Muscle layer of colon (tissue), 2 donors: Measurements from ENCODE around the gene ASB3.
"Not testable (repeated sequence)": the region's sequence is repeated elsewhere in the genome, so short reads cannot be mapped to it uniquely, and the experiment has no call there.

Experiments
- H3K27ac ChIP-seq: one replicate; pipeline ENCODE4 v1.7.0; 2013; ENCODE audit warnings: low read depth, mild to moderate bottlenecking, low read length, moderate library complexity
- H3K27me3 ChIP-seq, 2 donors: one replicate each; pipeline ENCODE4 v1.7.0; 2013; ENCODE audit warnings: low read length in 2 of 2, mild to moderate bottlenecking in 2 of 2; ENCODE audit not compliant: insufficient read depth in 2 of 2, control insufficient read depth in 1 of 2
- H3K36me3 ChIP-seq: one replicate; pipeline ENCODE4 v1.7.0; 2013; ENCODE audit warnings: mild to moderate bottlenecking, low read length; ENCODE audit not compliant: insufficient read depth
- H3K4me1 ChIP-seq: one replicate; pipeline ENCODE4 v1.7.0; 2013; ENCODE audit warnings: mild to moderate bottlenecking, low read length; ENCODE audit not compliant: insufficient read depth
- H3K4me3 ChIP-seq, 2 donors: one replicate each; pipeline ENCODE4 v1.7.0; 2013; ENCODE audit warnings: low read length in 2 of 2, low read depth in 1 of 2, mild to moderate bottlenecking in 1 of 2, moderate library complexity in 1 of 2
- H3K9ac ChIP-seq: one replicate; pipeline ENCODE4 v1.7.0; 2013; ENCODE audit warnings: low read length
- H3K9me3 ChIP-seq: one replicate; pipeline ENCODE4 v1.7.0; 2013; ENCODE audit warnings: mild to moderate bottlenecking, low read length
- donor health status: abdominal sarcoma.
- donor health status: Adenocarcinoma of cecum.

Gene ASB3

DNA sequence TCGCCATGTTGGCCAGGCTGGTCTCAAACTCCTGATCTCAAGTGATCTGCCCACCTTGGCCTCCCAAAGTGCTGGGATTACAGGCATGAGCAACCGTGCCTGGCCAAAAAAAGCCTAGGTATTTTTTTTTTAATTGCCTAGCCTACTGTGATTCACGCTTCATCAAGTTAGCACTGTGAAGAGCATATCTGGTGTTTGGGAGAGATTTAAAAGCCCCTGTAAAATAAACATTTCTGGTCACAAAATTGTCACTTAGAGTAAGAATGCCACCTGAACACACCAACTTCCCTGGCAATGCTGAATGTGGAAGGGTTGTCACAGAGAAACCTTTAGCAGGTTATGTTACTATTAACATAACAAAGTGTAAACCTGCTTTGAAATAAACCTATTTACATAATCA is 58.8 kb downstream of the ASB3 start:
- no peaks in the 10 kb centered on the region for H3K27me3 ChIP-seq
- no peak overlapping the region for H3K9ac ChIP-seq
- peaks cover 4% of the 10 kb centered on the region for H3K36me3 ChIP-seq
- no peak overlapping the region for H3K4me3 ChIP-seq
- H3K4me1 ChIP-seq = no peaks in the 10 kb centered on the region
- no peak overlapping the region for H3K27ac ChIP-seq
- H3K9me3 ChIP-seq = no peaks in the 10 kb centered on the region

DNA sequence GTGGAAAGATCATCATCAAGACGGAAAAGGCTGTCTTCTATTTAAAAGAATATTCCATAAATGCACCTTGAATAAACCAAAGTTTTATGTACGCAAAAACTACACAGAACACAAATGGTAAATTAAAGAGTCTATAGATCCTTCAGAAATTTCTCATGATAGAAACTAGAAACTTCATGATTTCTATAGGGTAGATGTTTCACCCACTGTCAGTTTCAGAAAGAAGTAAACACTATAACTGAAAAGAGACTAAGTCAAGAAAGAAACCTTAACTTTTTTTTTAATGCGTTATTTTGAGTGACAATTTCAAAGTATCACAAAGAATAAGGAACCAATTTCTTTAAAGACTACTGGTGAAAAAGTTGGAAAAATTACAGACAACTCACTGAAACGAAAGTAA is 61.1 kb downstream of the ASB3 start:
- H3K9ac ChIP-seq = no peak overlapping the region
- H3K4me3 ChIP-seq = no peak overlapping the region
- no peaks in the 10 kb centered on the region for H3K9me3 ChIP-seq
- H3K27ac ChIP-seq = no peak overlapping the region
- H3K4me1 ChIP-seq = no peaks in the 10 kb centered on the region
- H3K36me3 ChIP-seq = peaks cover 4% of the 10 kb centered on the region
- H3K27me3 ChIP-seq = no peaks in the 10 kb centered on the region

DNA sequence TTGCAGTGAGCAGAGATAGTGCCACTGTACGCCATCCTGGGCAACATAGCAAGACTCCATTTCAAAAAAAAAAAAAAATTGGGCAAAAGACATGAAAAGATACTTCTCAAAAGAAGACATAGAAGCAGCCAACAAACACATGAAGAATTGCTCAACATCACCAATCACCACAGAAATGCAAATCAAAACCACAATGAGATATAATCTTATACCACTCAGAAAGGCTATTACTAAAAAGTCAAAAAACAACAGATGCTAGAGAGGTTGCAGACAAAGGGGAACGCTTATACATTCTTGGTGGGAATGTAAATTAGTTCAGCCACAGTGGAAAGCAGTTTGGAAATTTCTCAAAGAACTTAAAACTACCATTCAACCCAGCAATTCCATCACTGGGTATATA is 62.2 kb downstream of the ASB3 start:
- H3K27me3 ChIP-seq = no peaks in the 10 kb centered on the region
- no peak overlapping the region for H3K4me3 ChIP-seq
- no peak overlapping the region for H3K9ac ChIP-seq
- H3K9me3 ChIP-seq = no peaks in the 10 kb centered on the region
- H3K36me3 ChIP-seq = peaks cover 3% of the 10 kb centered on the region
- no peak overlapping the region for H3K27ac ChIP-seq
- H3K4me1 ChIP-seq = no peaks in the 10 kb centered on the region

DNA sequence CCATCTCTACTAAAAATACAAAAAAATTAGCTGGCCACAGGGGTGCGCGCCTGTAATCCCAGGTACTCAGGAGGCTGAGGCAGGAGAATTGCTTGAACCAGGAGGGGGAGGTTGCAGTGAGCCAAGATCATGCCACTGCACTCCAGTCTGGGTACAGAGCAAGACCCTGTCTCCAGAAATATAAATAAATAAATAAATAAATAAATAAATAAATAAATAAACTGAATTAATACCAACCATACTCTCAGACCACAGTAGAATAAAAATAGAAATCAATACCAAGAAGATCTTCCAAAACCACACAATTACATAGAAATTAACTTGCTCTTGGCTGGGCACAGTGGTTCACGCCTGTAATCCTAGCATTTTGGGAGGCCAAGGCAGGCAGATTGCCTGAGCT is 65.8 kb downstream of the ASB3 start:
- H3K4me1 ChIP-seq, H3K27ac ChIP-seq, H3K9me3 ChIP-seq, H3K4me3 ChIP-seq, H3K36me3 ChIP-seq, H3K9ac ChIP-seq, H3K27me3 ChIP-seq: not testable (repeated sequence)

DNA sequence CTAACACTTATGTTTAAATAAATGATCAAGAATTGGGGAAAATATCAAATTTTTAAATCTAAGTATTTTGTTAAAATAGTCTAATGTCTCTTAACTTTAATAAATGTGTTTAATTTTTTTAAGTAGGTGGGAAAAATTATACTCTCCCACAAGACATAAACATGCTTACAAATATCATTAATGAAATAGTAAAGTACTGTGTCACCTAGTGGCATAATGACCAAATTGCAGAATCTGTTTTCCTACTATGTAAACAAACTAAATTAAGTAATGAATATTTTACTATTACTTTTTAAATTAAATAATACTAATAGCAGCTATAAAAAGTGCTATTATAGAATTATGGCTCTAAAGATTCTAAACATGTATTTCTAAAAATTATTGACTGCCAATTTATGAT is 71.2 kb downstream of the ASB3 start:
- Histone ChIP-seq H3K4me1 (no peaks in the 10 kb centered on the region), H3K27ac (no peak overlapping the region)

DNA sequence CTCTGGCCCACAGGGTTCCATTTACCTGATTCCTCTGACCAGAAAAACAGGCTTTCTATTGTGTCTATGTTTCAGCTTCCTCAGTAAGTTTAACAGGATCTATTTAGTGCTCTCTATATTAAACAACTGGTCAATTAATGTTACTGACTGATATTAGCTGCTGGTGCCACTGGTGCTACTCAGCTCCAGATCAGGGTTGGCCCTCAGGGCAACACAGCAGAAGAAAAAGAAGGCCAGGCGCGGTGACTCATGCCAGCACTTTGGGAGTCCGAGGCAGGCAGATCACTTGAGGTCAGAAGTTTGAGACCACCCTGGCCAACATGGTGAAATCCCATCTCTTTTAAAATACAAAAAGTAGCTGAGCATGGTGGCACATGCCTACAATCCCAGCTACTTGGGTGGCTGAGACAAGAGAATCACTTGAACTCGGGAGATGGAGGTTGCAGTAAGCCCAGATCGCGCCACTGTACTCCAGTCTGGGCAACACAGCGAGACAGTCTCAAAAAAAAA is 75.4 kb downstream of the ASB3 start:
- H3K27ac ChIP-seq = no peak overlapping the region
- no peaks in the 10 kb centered on the region for H3K4me1 ChIP-seq
- no peaks in the 10 kb centered on the region for H3K27me3 ChIP-seq
- H3K4me3 ChIP-seq = no peak overlapping the region
- no peak overlapping the region for H3K9ac ChIP-seq
- no peaks in the 10 kb centered on the region for H3K9me3 ChIP-seq
- peaks cover 17% of the 10 kb centered on the region for H3K36me3 ChIP-seq

More for the DNA sequence above, 71.2 kb downstream of the ASB3 start:
- H3K9ac ChIP-seq = no peak overlapping the region
- H3K36me3 ChIP-seq = no peaks in the 10 kb centered on the region
- H3K27me3 ChIP-seq = no peaks in the 10 kb centered on the region
- no peak overlapping the region for H3K4me3 ChIP-seq
- H3K9me3 ChIP-seq = no peaks in the 10 kb centered on the region

DNA sequence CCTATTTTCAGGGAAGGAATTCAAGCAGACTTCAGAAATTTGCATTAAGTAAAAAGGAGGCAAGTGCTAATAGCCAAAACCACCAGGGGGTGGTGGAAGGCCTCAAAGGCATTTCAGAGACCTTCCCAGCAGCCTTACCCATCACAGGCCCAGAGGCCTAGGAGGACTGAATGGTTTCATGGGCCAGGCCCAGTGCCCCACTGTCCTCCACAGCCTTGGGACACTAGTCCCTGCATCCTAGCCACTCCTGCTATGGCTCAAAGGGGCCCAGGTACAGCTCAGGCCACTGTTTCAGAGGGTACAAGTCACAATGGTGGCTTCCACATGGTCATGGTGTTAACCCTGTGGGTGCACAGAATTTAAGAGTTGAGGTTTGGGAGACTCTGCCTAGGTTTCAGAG is 77.8 kb downstream of the ASB3 start:
- H3K9me3 ChIP-seq = no peaks in the 10 kb centered on the region
- no peak overlapping the region for H3K27ac ChIP-seq
- H3K27me3 ChIP-seq = no peaks in the 10 kb centered on the region
- no peak overlapping the region for H3K4me3 ChIP-seq
- peaks cover 17% of the 10 kb centered on the region for H3K36me3 ChIP-seq
- no peak overlapping the region for H3K9ac ChIP-seq
- no peaks in the 10 kb centered on the region for H3K4me1 ChIP-seq

DNA sequence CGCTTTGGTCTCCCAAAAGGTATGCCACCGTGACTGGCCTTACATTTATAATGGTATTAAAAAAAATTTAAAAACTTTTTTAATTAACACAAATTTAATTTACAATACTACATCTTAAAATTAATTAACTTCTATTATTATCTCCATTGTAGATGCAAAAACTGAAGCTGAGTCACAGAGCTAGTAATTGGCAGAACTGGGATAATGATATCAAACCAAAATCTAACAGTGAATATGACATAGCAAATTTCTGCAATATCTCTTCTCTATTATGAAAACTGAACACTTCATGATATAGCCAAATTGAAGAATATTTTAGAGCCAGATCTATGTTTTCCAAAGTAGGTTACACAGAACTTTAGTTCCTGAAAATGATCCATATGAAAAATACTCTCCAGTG is 85.5 kb downstream of the ASB3 start:
- H3K27ac ChIP-seq = no peak overlapping the region
- H3K9ac ChIP-seq = no peak overlapping the region
- H3K27me3 ChIP-seq = no peaks in the 10 kb centered on the region
- H3K36me3 ChIP-seq = peaks cover 5% of the 10 kb centered on the region
- H3K4me3 ChIP-seq = no peak overlapping the region
- no peaks in the 10 kb centered on the region for H3K4me1 ChIP-seq
- no peaks in the 10 kb centered on the region for H3K9me3 ChIP-seq

DNA sequence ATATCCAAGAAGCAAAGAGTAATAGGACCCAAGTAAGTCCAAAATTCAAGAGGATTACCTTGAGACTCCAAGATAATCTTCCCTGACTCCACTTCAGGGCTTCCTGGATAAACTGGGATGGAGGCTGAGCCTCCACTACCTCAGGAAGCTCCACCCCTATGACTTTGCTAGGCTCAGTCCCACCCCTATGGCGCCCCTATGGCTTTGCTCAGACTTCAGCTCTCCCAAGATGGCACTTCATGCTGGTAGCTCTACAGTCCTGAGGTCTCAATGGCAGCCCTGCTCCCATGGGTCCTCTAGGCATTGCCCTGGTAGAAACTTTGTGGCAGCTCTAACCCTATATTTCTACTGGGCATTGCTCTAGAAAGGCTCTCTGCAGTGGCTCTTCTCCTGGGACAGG is 89.1 kb downstream of the ASB3 start:
- peaks cover 5% of the 10 kb centered on the region for H3K36me3 ChIP-seq
- H3K4me1 ChIP-seq = no peaks in the 10 kb centered on the region
- no peak overlapping the region for H3K27ac ChIP-seq
- no peak overlapping the region for H3K4me3 ChIP-seq
- H3K9me3 ChIP-seq = no peaks in the 10 kb centered on the region
- H3K27me3 ChIP-seq = no peaks in the 10 kb centered on the region
- no peak overlapping the region for H3K9ac ChIP-seq

DNA sequence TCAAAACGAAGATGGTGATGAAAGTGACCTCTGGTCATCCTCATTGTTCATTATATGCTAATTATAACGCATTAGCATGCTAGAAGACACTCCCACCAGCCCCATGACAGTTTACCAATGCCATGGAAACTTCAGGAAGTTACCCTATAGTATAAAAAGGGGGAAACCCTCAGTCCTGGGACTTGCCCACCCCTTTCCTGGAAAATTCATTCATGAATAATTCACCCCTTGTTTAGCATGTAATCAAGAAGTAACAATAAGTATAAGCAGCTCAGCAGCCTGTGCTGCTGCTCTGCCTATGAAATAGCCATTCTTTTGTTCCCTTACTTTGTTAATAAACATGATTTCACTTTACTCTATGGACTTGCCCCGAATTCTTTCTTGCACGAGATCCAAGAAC is 89.7 kb downstream of the ASB3 start:
- Histone ChIP-seq H3K27ac (no peak overlapping the region), H3K36me3 (peaks cover 5% of the 10 kb centered on the region), H3K27me3 (no peaks in the 10 kb centered on the region), H3K9me3 (no peaks in the 10 kb centered on the region), H3K9ac (no peak overlapping the region), H3K4me3 (no peak overlapping the region), H3K4me1 (no peaks in the 10 kb centered on the region)

DNA sequence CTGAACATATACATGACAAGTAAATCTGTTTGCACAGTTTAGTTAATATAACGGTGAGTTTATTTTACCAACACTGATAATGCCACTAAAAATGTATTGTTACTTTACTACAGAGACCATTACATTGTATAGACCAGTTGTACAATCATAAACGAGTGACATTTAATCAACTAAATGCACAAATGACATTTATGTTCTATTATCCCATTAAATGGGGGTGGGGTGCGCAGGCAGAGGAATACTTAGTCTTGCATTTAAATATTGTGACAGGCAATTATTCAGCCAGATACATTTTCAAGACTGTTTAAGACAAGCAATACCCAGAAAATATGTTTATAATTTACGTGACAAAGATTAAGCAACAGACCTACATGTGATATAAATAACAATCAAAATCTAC is 91.2 kb downstream of the ASB3 start:
- Histone ChIP-seq H3K27ac (no peak overlapping the region), H3K27me3 (no peaks in the 10 kb centered on the region), H3K4me3 (no peak overlapping the region), H3K9ac (no peak overlapping the region), H3K36me3 (peaks cover 5% of the 10 kb centered on the region), H3K4me1 (no peaks in the 10 kb centered on the region), H3K9me3 (no peaks in the 10 kb centered on the region)

DNA sequence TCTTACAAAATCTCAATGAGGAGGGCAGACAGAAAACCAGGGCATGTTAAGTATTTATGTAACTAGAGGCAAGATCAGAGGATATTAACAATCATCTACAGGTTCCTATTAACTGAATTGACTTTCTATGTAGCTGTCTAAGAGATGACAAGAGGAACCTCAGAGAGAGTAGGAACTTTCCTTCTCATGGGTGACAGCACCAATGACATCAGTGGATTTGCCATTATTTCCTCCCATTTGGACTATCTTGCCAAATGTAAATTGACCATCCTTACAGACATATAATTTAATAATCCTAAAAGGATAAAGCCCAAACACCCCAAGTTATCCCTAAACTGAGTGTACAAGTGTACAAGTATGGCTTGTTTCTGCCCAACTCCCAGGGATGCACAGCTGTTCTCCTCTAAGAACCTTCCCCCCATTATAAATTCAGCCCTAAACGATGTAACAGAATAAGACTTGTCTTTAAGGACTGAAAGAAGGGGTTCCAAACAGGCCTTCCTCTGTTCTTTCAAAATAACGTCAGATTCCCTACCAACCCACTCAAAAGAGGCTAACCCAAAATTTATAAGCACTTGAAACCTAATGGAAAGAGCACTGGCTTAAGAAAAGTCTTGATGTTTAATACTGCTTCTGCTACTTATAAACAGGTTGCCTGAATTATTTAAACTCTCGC is 92.5 kb downstream of the ASB3 start:
- Histone ChIP-seq H3K27me3 (no peaks in the 10 kb centered on the region), H3K27ac (no peak overlapping the region), H3K4me1 (no peaks in the 10 kb centered on the region), H3K4me3 (no peak overlapping the region), H3K9ac (no peak overlapping the region), H3K9me3 (no peaks in the 10 kb centered on the region), H3K36me3 (peaks cover 5% of the 10 kb centered on the region)
